ENCODE measurements around the gene RBMS1.

DNA sequence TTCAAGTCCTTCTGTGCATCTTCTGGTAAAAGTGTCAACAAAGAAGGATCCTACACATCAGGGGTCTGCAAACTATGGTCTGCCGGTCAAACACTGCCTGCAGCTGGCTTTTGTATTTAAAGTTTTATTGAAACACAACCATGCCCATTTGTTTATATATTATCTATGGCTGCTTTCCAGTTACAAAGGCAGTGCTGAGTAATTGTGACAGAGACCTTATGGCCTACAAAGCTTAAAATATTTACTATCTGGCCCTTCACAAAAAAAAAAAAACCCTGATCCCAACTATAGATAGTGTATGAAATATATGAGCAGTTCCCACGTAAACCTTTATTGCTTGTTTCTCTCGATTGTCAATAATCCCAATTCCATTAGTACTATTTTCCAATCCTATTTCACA, 101.4 kb downstream of the RBMS1 start:
- TF ChIP-seq, protein P1, sequence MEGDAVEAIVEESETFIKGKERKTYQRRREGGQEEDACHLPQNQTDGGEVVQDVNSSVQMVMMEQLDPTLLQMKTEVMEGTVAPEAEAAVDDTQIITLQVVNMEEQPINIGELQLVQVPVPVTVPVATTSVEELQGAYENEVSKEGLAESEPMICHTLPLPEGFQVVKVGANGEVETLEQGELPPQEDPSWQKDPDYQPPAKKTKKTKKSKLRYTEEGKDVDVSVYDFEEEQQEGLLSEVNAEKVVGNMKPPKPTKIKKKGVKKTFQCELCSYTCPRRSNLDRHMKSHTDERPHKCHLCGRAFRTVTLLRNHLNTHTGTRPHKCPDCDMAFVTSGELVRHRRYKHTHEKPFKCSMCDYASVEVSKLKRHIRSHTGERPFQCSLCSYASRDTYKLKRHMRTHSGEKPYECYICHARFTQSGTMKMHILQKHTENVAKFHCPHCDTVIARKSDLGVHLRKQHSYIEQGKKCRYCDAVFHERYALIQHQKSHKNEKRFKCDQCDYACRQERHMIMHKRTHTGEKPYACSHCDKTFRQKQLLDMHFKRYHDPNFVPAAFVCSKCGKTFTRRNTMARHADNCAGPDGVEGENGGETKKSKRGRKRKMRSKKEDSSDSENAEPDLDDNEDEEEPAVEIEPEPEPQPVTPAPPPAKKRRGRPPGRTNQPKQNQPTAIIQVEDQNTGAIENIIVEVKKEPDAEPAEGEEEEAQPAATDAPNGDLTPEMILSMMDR (IDR thresholded peaks at IDR 0.05; ENCODE audit: insufficient read depth, low read depth, low read length): no peak
- TF ChIP-seq EZH2 (IDR thresholded peaks at IDR 0.05; ENCODE audit: insufficient read depth, low read length): no peak
